ENCODE measurements around the gene PLLP.

DNA sequence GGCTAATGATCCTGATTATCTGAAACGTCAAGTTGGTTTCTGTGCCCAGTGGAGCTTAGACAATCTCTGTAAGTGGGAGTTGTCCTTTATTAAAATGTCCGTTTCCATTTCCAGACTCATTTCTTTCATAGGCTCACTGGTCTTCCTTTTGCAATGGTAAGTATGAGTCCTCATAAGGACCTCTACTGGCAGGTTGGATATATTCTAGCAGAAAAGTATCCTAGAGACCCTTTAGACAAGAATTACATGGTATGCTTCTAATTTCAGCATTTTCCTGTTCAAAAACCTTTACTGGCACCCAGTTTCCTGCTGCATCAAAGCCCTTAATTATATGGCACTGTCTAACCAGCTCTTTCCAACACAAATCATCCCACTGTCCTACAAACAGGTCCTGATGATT, 67.5 kb downstream of the PLLP start:
- TF ChIP-seq POLR2AphosphoS5 (IDR thresholded peaks at IDR 0.05) = no peak
- TF ChIP-seq, protein P1, sequence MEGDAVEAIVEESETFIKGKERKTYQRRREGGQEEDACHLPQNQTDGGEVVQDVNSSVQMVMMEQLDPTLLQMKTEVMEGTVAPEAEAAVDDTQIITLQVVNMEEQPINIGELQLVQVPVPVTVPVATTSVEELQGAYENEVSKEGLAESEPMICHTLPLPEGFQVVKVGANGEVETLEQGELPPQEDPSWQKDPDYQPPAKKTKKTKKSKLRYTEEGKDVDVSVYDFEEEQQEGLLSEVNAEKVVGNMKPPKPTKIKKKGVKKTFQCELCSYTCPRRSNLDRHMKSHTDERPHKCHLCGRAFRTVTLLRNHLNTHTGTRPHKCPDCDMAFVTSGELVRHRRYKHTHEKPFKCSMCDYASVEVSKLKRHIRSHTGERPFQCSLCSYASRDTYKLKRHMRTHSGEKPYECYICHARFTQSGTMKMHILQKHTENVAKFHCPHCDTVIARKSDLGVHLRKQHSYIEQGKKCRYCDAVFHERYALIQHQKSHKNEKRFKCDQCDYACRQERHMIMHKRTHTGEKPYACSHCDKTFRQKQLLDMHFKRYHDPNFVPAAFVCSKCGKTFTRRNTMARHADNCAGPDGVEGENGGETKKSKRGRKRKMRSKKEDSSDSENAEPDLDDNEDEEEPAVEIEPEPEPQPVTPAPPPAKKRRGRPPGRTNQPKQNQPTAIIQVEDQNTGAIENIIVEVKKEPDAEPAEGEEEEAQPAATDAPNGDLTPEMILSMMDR (IDR thresholded peaks at IDR 0.05) = no peak

Data from upper lobe of left lung (tissue), 4 donors.